GM19438 (cell line): Measurements from ENCODE around the gene DDR2.

Source experiments
- ATAC-seq: cut with Tn5 transposase; IDR thresholded peaks from one replicate; pipeline ENCODE4 v1.9.1; 2021; ENCODE audit warnings: low read depth; ENCODE audit not compliant: unreplicated experiment

Gene DDR2

GRCh38 chr1:162694911-162695310 lies 62.6 kb downstream of the DDR2 start:
- ATAC-seq, result no peak

GRCh38 chr1:162695687-162696086 lies 63.4 kb downstream of the DDR2 start:
- ATAC-seq, result no peak

- ATAC-seq, result no peak
Measured at GRCh38 chr1:162696286-162696862, 64.1 kb downstream of the DDR2 start.

GRCh38 chr1:162697140-162697895 lies 65.1 kb downstream of the DDR2 start:
- ATAC-seq, result no peak

GRCh38 chr1:162699366-162699765 lies 67.1 kb downstream of the DDR2 start:
- ATAC-seq, result no peak

GRCh38 chr1:162700131-162700530 lies 67.9 kb downstream of the DDR2 start:
- ATAC-seq, result no peak

GRCh38 chr1:162701286-162701685 lies 69.0 kb downstream of the DDR2 start:
- no peak for ATAC-seq

GRCh38 chr1:162702628-162703027 lies 70.4 kb downstream of the DDR2 start:
- no peak for ATAC-seq

GRCh38 chr1:162703708-162704107 lies 71.4 kb downstream of the DDR2 start:
- ATAC-seq, result no peak

GRCh38 chr1:162704673-162705424 lies 72.6 kb downstream of the DDR2 start:
- ATAC-seq, result no peak

- ATAC-seq, result no peak
Measured at GRCh38 chr1:162706003-162706402, 73.7 kb downstream of the DDR2 start.

GRCh38 chr1:162706606-162707005 lies 74.3 kb downstream of the DDR2 start:
- no peak for ATAC-seq

GRCh38 chr1:162708286-162708685 lies 76.0 kb downstream of the DDR2 start:
- no peak for ATAC-seq

- no peak for ATAC-seq
Measured at GRCh38 chr1:162709132-162709860, 77.0 kb downstream of the DDR2 start.

GRCh38 chr1:162709870-162710269 lies 77.6 kb downstream of the DDR2 start:
- ATAC-seq, result no peak

GRCh38 chr1:162710345-162710744 lies 78.1 kb downstream of the DDR2 start:
- no peak for ATAC-seq

GRCh38 chr1:162710780-162711465 lies 78.7 kb downstream of the DDR2 start:
- ATAC-seq, result no peak

- ATAC-seq, result no peak
Measured at GRCh38 chr1:162712317-162713029, 80.2 kb downstream of the DDR2 start.

GRCh38 chr1:162716123-162716522 lies 83.9 kb downstream of the DDR2 start:
- no peak for ATAC-seq

- ATAC-seq, result no peak
Measured at GRCh38 chr1:162716552-162716951, 84.3 kb downstream of the DDR2 start.
